Stimulated activated CD8-positive, alpha-beta memory T cell treated with anti-CD3 and anti-CD28 coated beads, Interleukin-2, amount 100 ng/mL, for 1 hour (primary cell): ENCODE measurements around the gene NPAS2.
A peak's percentile ranks its signal among the peaks of the same experiment; 100 is the strongest.

Experiments
- DNase-seq, 2 donors: peaks; one replicate each; pipeline ENCODE4 v3.0.0-alpha.2; 2020; ENCODE audit warnings: low read depth in 2 of 2

Gene NPAS2

GRCh38 chr2:100989666-100990065 lies 169.7 kb downstream of the NPAS2 start:
- DNase-seq: no peak

GRCh38 chr2:100990166-100990565 lies 170.2 kb downstream of the NPAS2 start:
- no peak for DNase-seq

- DNase-seq: no peak
Observed at GRCh38 chr2:100990650-100991403, 170.9 kb downstream of the NPAS2 start.

- no peak for DNase-seq
Observed at GRCh38 chr2:100991404-100991773, 171.4 kb downstream of the NPAS2 start.

- no peak for DNase-seq
Observed at GRCh38 chr2:100992262-100992661, 172.3 kb downstream of the NPAS2 start.

DNA sequence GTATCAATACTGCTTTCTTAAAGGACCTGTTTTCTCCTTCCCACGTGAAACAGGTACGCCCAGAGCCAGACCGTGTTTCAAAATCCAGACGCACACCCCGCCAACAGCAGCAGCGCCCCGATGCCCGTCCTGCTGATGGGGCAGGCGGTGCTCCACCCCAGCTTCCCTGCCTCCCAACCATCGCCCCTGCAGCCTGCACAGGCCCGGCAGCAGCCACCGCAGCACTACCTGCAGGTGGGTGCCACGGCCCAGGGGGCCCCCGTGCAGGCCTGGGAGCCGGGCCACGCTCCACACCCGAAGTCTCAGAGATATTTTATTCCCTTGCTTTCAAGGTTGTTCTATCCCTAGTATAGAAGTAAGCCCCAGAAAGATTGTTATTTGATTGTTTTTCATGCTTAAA lies 173.4 kb downstream of the NPAS2 start:
- no peak for DNase-seq

GRCh38 chr2:100995309-100996075 lies 175.6 kb downstream of the NPAS2 start:
- DNase-seq: no peak

DNA sequence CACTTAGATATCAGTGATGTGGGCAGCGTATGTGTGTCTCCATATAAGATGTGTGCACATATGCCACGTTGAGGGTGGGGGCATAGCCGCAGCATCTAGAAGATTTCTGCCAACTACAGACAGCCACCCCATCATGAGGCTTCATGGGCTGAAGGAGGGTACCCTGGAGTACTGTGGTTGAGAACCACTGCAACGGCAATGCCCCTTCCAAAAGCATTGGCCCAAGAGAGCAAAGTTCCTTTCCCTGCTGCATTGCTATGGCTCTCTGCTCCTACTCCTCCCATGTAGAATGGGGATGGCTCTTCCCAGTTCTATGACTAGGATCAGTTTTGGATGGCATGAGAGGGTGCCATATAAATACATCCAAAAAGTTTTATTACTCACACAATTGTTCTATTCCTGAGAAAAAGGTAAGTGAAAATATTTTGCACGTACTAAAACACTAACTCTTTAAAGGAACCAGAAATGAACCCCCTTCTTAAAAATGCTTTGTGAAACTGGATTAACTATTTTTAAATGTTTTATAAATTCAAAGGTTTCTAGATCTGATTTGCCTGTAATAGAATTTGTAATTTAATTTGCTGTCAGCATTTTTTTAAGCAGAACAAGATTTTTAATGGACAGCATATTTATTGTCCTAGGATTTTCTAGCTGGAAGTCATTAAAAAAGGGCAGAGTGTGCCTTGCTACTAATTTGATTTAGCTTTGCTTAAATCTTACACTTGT lies 177.7 kb downstream of the NPAS2 start:
- DNase-seq: no peak

- DNase-seq: no peak
Observed at GRCh38 chr2:100998235-100998573, 178.3 kb downstream of the NPAS2 start.

DNA sequence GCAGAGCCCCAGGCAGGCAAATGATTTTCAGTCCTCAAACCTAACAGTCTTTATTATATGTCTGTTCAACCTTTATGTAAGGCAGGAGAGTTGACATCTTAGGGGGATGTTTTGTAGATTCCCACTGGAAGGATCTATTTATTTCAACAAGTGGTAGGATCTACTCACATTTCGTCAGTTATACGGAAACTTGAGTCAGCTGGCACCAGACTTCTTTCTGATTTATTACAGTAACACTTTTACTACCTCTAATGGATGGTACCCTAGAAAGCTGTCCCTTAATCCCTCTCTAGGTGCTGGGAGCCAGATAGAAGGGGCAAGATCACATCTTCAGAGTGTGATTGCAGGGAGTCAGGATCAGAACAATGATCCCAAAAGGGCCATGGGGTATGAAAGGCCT lies 180.1 kb downstream of the NPAS2 start:
- no peak for DNase-seq

DNA sequence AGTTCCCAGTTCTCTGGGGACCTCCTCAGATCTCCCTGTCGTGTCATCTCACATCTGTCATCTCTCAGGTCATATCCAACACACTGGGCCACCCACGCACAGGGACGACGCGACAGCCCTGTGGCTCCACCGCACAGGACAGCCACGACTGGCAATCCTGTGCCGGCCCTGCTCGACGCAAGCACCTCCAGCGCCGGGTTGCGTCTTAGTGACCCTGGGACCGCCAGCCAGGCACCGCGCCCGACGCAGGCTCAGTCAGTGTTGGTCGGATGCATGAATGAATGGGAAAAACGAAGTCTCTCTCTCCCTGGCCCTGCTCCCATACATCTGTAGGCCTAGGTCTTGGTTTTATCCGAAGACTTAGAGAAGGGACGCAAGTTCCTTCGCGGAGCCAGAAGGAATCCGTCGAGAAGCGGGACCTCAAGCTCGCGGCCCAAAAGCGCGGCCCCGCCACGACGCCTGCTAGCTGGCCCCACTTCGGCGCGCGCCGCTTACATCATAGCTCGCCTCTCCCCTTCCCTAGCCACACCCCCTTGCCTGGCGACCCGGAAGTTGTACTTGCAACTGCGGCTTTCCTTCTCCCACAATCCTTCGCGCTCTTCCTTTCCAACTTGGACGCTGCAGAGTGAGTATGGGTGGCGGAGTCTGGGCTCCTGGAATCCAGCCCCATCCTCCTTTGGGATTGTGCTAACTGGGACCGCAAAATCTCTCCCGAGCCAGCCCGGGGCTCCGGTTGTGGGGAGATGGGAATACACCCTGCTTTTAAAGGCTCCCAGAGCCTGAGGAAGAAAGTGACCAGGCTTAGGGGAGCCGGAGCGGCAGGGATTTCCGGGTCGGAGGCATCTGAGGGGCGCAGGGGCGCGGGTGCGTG lies 182.0 kb downstream of the NPAS2 start, which contains the start of gene RPL31:
Gene RPL31, plus strand, starts transcription at position 599 of the 871 bp plus-strand sequence. CDS start 413 bp downstream, outside the sequence.
- peak; percentile 88 to 93 for DNase-seq

DNA sequence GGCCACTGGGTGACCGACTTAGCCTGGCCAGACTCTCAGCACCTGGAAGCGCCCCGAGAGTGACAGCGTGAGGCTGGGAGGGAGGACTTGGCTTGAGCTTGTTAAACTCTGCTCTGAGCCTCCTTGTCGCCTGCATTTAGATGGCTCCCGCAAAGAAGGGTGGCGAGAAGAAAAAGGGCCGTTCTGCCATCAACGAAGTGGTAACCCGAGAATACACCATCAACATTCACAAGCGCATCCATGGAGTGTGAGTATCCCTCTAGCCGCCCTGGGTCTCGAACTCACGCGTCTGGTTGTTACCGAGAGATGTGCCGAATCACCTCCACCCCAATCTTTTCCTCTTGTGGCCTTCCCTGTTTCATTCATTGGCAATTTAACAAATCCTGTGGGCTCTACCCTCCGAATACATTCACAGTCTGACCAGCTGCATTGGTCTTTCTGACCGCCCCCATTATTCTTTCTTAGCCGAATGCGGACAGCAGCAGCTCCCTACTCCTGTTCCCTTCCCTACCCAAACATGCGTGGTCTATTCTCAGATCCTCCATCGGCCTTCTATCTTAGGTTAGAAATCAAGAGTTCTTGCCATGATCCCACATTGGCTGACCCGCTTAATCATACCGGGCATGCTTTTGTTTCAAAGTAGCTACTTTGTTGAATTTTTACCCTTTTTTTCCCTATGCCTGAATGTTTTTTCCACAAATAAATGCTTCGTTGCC lies 182.8 kb downstream of the NPAS2 start:
- DNase-seq: no peak

- DNase-seq: no peak
Observed at GRCh38 chr2:101003278-101003775, 183.4 kb downstream of the NPAS2 start.

DNA sequence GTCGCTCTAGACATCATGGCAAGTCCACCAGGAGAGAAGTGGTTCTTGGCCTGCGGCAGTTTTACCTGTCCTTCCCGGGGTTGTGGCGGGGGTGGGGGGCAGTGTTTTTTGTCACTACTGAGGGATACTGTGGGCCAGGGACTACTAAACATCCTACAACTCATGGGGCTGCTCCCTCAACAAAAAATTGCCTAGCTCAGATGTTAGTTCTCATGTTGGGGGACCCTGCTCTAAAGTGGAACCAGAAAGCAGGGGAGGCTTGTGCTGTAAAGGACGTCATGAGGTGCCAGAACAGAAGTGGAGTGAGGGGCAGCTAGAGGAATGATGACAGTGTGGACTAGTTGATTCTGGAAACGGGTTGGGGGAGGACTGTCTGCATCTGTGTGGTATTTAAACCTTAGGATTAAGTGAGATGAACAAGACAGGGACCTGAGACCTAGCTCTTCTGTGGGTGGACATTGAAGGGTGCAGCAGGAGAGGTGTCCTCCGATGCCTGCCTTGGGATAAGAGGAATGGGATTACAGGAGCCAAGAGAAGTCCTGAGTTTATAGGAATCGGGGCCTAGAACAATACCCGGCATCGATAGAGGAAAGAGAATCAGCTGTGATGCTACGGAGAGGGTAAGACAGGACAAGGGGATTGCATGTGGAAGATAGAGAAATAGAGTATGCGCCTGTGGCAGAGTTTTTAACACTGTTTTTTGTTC lies 184.8 kb downstream of the NPAS2 start:
- no peak for DNase-seq

GRCh38 chr2:101006065-101006715 lies 186.3 kb downstream of the NPAS2 start:
- DNase-seq: no peak

DNA sequence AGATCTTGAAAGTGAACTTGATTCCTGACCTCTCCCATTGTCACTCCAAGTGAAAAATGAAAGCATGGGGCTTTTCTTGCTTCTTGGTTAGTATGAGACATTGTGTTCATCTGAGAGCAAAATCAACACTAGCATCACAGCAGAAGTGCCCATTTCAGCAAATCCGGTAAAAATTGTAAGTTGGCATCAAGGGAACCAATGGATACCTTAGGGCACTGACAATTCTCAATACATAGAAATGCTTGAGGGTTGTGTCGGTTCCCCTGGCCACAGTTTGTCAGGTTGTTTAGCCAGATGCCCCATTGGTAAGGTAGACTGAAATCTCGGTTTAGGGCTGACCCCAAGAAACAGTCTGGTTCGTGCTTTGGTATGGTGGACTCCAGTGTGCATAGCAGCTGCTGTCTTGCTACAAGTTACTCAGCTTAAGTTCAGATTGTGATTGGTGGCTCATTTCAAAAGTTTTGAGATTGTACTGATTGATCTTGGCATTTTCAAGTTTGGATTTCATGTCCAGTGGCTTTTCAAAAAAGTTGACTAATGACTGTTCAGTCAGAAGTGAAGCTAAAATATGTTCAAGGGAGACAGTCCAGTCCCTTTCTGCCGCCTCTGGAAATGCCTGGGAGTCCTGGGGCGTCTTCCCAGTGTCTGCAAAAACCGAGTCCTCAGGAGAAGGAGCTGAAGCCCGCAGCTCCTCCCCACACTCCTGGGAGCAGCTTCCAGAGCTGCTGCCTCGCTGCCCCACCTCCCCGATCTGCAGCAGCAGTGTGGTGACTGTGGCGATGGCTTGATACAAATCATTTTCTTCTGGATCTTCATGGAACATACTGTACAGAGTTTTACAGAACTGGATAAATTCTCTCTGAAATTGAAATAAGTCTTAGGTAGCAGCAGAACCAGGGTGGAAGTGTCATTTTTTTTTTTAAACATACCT lies 187.7 kb downstream of the NPAS2 start:
- no peak for DNase-seq

DNA sequence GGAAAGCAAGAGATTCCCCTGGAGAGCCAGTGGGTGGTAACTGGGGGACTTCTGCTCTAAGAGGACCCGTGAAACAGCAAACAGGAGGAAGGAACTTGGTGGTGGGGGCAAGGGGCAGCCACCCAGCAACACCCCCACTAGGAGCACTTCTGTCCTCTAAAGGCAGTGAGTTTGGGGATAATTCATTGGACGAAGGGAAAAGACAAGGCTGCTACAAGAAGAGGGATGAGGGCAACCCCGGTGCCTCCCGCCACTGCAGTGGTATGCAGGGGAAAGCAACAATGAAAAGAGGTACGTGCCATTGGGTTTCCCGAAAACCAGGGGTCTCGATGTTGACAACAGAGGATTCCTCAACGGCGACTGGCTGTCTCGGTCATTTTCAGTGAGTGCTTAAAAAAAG lies 191.2 kb downstream of the NPAS2 start:
- no peak for DNase-seq

- no peak for DNase-seq
Observed at GRCh38 chr2:101012054-101012705, 192.2 kb downstream of the NPAS2 start.
